Neural cell (in vitro differentiated cells): ENCODE measurements around the gene DDHD1.

Experiments used
- CTCF ChIP-seq: fragments of 450-650 bp; IDR thresholded peaks from 2 replicates; pipeline ENCODE4 v1.5.1; 2014; ENCODE audit warnings: antibody characterized with exemption, mild to moderate bottlenecking, moderate library complexity; ENCODE audit not compliant: poor library complexity, severe bottlenecking
- EZH2 ChIP-seq: fragments of 200-600, 300-800 bp; shearing (Covaris generic), sonication (generic); IDR thresholded peaks from 2 replicates; pipeline ENCODE4 v1.6.1; 2014; ENCODE audit warnings: antibody characterized with exemption, low read length, borderline replicate concordance, mild to moderate bottlenecking; ENCODE audit not compliant: insufficient read depth, poor library complexity, severe bottlenecking
- MXI1 ChIP-seq: fragments of 450-650 bp; conservative IDR thresholded peaks from 2 replicates; pipeline ENCODE4 v1.6.1; 2014; ENCODE audit warnings: antibody characterized with exemption, mild to moderate bottlenecking; ENCODE audit not compliant: poor library complexity, severe bottlenecking
- POLR2AphosphoS5 ChIP-seq: IDR thresholded peaks from 2 replicates; pipeline ENCODE4 v1.6.1; 2012
- RAD21 ChIP-seq: fragments of 450-650 bp; conservative IDR thresholded peaks from 2 replicates; pipeline ENCODE4 v1.6.1; 2014; ENCODE audit warnings: antibody characterized with exemption, mild to moderate bottlenecking, moderate library complexity
- REST ChIP-seq: IDR thresholded peaks from 2 replicates; pipeline ENCODE4 v1.6.1; 2012; ENCODE audit warnings: borderline replicate concordance
- TAF1 ChIP-seq: IDR thresholded peaks from 2 replicates; pipeline ENCODE4 v1.6.1; 2012; ENCODE audit warnings: low read depth

- TF ChIP-seq CTCF (no peak), EZH2 (no peak), REST (no peak), TAF1 (no peak), POLR2AphosphoS5 (no peak), RAD21 (no peak), MXI1 (no peak)
These were observed 118.4 kb downstream of the DDHD1 start for GRCh38 chr14:53034688-53035230.
